Naive thymus-derived CD8-positive, alpha-beta T cell (primary cell): ENCODE data around the gene COL6A5. TPM values are rescaled to one million over a fixed set of nuclear protein-coding genes. Genes with fewer than 3 reads are reported as not detected.
A peak's percentile ranks its signal among the peaks of the same experiment; 100 is the strongest.
"Not testable (repeated sequence)": the region's sequence is repeated elsewhere in the genome, so short reads cannot be mapped to it uniquely, and the experiment has no call there.

Experiments used
- ATAC-seq, 2 donors: fragments of 150-1000 bp; cut with Tn5 transposase in 1 of 2; sonication (Bioruptor Pico), chemical (Tn5 transposase) in 1 of 2; 1 replicate in 1 of 2; 2 replicates in 1 of 2; pipeline ENCODE4 v1.10.0; 2021; ENCODE audit warnings: mild to moderate bottlenecking in 2 of 2, moderate library complexity in 2 of 2
- POLR2A ChIA-PET: fragments of 350-600 bp; sonication (Branson Sonifier 250); formaldehyde crosslinking; loops from one replicate; lab custom pipeline; 2021; ENCODE audit warnings: antibody characterized with exemption; lab: Charles Lee
- DNase-seq, 10 donors: peaks; one replicate each; pipeline versions ENCODE4 v3.0.0 to v3.0.0-alpha.2; 2020 to 2022
- H3K27ac Mint-ChIP-seq, 10 donors: one replicate each; pipeline ENCODE4 v1.8.0; 2020 to 2022; ENCODE audit warnings: mild to moderate bottlenecking in 10 of 10, mixed read lengths in 10 of 10, moderate library complexity in 4 of 10, inconsistent platforms in 1 of 10
- H3K27me3 Mint-ChIP-seq, 5 donors: one replicate each; pipeline ENCODE4 v1.8.0; 2021 to 2022; ENCODE audit warnings: mixed read lengths in 5 of 5
- H3K36me3 Mint-ChIP-seq, 3 donors: one replicate each; pipeline ENCODE4 v1.8.0; 2020 to 2022; ENCODE audit warnings: mixed read lengths in 3 of 3, mild to moderate bottlenecking in 2 of 3, inconsistent platforms in 1 of 3
- H3K4me1 Mint-ChIP-seq, 4 donors: one replicate each; pipeline ENCODE4 v1.8.0; 2021 to 2022; ENCODE audit warnings: mixed read lengths in 4 of 4
- H3K4me3 Mint-ChIP-seq, 10 donors: one replicate each; pipeline ENCODE4 v1.8.0; 2020 to 2022; ENCODE audit warnings: mild to moderate bottlenecking in 10 of 10, mixed read lengths in 10 of 10, moderate library complexity in 6 of 10, inconsistent platforms in 1 of 10
- H3K9me3 Mint-ChIP-seq, 9 donors: one replicate each; pipeline ENCODE4 v1.8.0; 2020 to 2022; ENCODE audit warnings: mixed read lengths in 9 of 9, mild to moderate bottlenecking in 3 of 9, inconsistent platforms in 1 of 9, moderate library complexity in 1 of 9
- polyA plus RNA-seq, 3 donors: library from polyadenylated mRNA; unstranded; fragments of 300-500 nt; fragmentation: Illumina TruSeq; gene quantifications; one replicate each; pipeline ENCODE4 v1.2.3, GENCODE V29; 2021
- total RNA-seq, 8 experiments: library from RNA in 2 of 8; stranded (reverse) in 2 of 8; gene quantifications; one replicate each; pipeline ENCODE4 v1.2.3 and lab custom pipeline; 2021 to 2026

COL6A5 gene
- total and polyA plus RNA-seq, 5 experiments from 2014 or later, result not detected

- DNase-seq, H3K36me3 Mint-ChIP-seq, H3K4me1 Mint-ChIP-seq, H3K4me3 Mint-ChIP-seq, POLR2A ChIA-PET, ATAC-seq: not testable (repeated sequence)
- peaks cover 23 to 60% (median 38%) of the 10 kb centered on the region in 5 donors for H3K27me3 Mint-ChIP-seq
- peaks cover 0 to 31% (median 3%) of the 10 kb centered on the region in 9 donors for H3K9me3 Mint-ChIP-seq
- peak overlapping the region in 1 of 10 donors; percentile 6 for H3K27ac Mint-ChIP-seq
These were observed 2.8 kb downstream of the COL6A5 start for GRCh38 chr3:130348258-130348657.

- no peaks in the 10 kb centered on the region for H3K4me1 Mint-ChIP-seq
- peaks cover 0 to 19% (median 0%) of the 10 kb centered on the region in 9 donors for H3K9me3 Mint-ChIP-seq
- H3K27me3 Mint-ChIP-seq, result peaks cover 4 to 15% (median 10%) of the 10 kb centered on the region in 5 donors
- DNase-seq, result no peak
- POLR2A ChIA-PET, result no interaction called here
- ATAC-seq, result no peak
- H3K36me3 Mint-ChIP-seq, result peaks cover 0 to 5% (median 0%) of the 10 kb centered on the region in 3 donors
- no peak overlapping the region for H3K4me3 Mint-ChIP-seq
- H3K27ac Mint-ChIP-seq, result no peak overlapping the region
These were observed 9.0 kb downstream of the COL6A5 start for GRCh38 chr3:130354430-130354829.

- H3K4me1 Mint-ChIP-seq, result no peaks in the 10 kb centered on the region
- H3K4me3 Mint-ChIP-seq, result no peak overlapping the region
- no peak overlapping the region for H3K27ac Mint-ChIP-seq
- DNase-seq, result no peak
- POLR2A ChIA-PET, result no interaction called here
- no peak for ATAC-seq
- H3K36me3 Mint-ChIP-seq, result no peaks in the 10 kb centered on the region
- H3K27me3 Mint-ChIP-seq, result peaks cover 2 to 16% (median 6%) of the 10 kb centered on the region in 5 donors
- peaks cover 0 to 10% (median 0%) of the 10 kb centered on the region in 9 donors for H3K9me3 Mint-ChIP-seq
These were observed 28.6 kb downstream of the COL6A5 start for GRCh38 chr3:130374033-130374432.

GRCh38 chr3:130374908-130375307 is 29.4 kb downstream of the COL6A5 start:
- no peak for DNase-seq
- Mint-ChIP-seq H3K4me1 (no peaks in the 10 kb centered on the region), H3K27me3 (peaks cover 3 to 12% (median 6%) of the 10 kb centered on the region in 5 donors), H3K9me3 (peaks cover 0 to 10% (median 0%) of the 10 kb centered on the region in 9 donors), H3K27ac (no peak overlapping the region), H3K4me3 (no peak overlapping the region), H3K36me3 (no peaks in the 10 kb centered on the region)
- no peak for ATAC-seq
- POLR2A ChIA-PET, result no interaction called here

- no peak overlapping the region for H3K27ac Mint-ChIP-seq
- DNase-seq, result no peak
- H3K4me3 Mint-ChIP-seq, result no peak overlapping the region
- no peak for ATAC-seq
- no peaks in the 10 kb centered on the region for H3K36me3 Mint-ChIP-seq
- H3K4me1 Mint-ChIP-seq, result no peaks in the 10 kb centered on the region
- peaks cover 3 to 12% (median 9%) of the 10 kb centered on the region in 5 donors for H3K27me3 Mint-ChIP-seq
- POLR2A ChIA-PET, result no interaction called here
- peaks cover 0 to 10% (median 0%) of the 10 kb centered on the region in 9 donors for H3K9me3 Mint-ChIP-seq
These were observed 32.6 kb downstream of the COL6A5 start for GRCh38 chr3:130377960-130378676.

- DNase-seq (no peak), ATAC-seq (no peak)
- POLR2A ChIA-PET, result no interaction called here
- H3K27me3 Mint-ChIP-seq, result peaks cover 3 to 13% (median 9%) of the 10 kb centered on the region in 5 donors
- H3K4me1 Mint-ChIP-seq, result no peaks in the 10 kb centered on the region
- H3K4me3 Mint-ChIP-seq, result no peak overlapping the region
- H3K9me3 Mint-ChIP-seq, result peaks cover 0 to 10% (median 0%) of the 10 kb centered on the region in 9 donors
- no peak overlapping the region for H3K27ac Mint-ChIP-seq
- H3K36me3 Mint-ChIP-seq, result no peaks in the 10 kb centered on the region
These were observed 33.3 kb downstream of the COL6A5 start for GRCh38 chr3:130378677-130379191.

GRCh38 chr3:130379274-130379673 is 33.8 kb downstream of the COL6A5 start:
- Mint-ChIP-seq H3K4me1 (no peaks in the 10 kb centered on the region), H3K27me3 (peaks cover 6 to 17% (median 11%) of the 10 kb centered on the region in 5 donors), H3K36me3 (no peaks in the 10 kb centered on the region), H3K4me3 (no peak overlapping the region), H3K27ac (no peak overlapping the region), H3K9me3 (peaks cover 0 to 10% (median 0%) of the 10 kb centered on the region in 9 donors)
- DNase-seq (no peak), ATAC-seq (no peak)
- POLR2A ChIA-PET, result no interaction called here

GRCh38 chr3:130380398-130380797 is 34.9 kb downstream of the COL6A5 start:
- H3K9me3 Mint-ChIP-seq, result peaks cover 0 to 10% (median 0%) of the 10 kb centered on the region in 9 donors
- H3K27ac Mint-ChIP-seq, result no peak overlapping the region
- POLR2A ChIA-PET, result no interaction called here
- H3K4me1 Mint-ChIP-seq, result no peaks in the 10 kb centered on the region
- ATAC-seq (no peak), DNase-seq (no peak)
- peaks cover 6 to 24% (median 13%) of the 10 kb centered on the region in 5 donors for H3K27me3 Mint-ChIP-seq
- no peak overlapping the region for H3K4me3 Mint-ChIP-seq
- H3K36me3 Mint-ChIP-seq, result no peaks in the 10 kb centered on the region

- no peak for ATAC-seq
- POLR2A ChIA-PET, result no interaction called here
- Mint-ChIP-seq H3K4me1 (no peaks in the 10 kb centered on the region), H3K4me3 (no peak overlapping the region), H3K27ac (no peak overlapping the region), H3K9me3 (no peaks in the 10 kb centered on the region), H3K36me3 (no peaks in the 10 kb centered on the region), H3K27me3 (peaks cover 6 to 21% (median 12%) of the 10 kb centered on the region in 5 donors)
- no peak for DNase-seq
These were observed 38.0 kb downstream of the COL6A5 start for GRCh38 chr3:130383424-130383823.

GRCh38 chr3:130384476-130385025 is 39.1 kb downstream of the COL6A5 start:
- Mint-ChIP-seq H3K36me3 (no peaks in the 10 kb centered on the region), H3K27me3 (peaks cover 6 to 18% (median 9%) of the 10 kb centered on the region in 5 donors), H3K4me3 (no peak overlapping the region), H3K4me1 (no peaks in the 10 kb centered on the region), H3K9me3 (peaks cover 0 to 1% (median 0%) of the 10 kb centered on the region in 9 donors), H3K27ac (no peak overlapping the region)
- POLR2A ChIA-PET, result no interaction called here
- ATAC-seq (no peak), DNase-seq (no peak)

GRCh38 chr3:130386604-130387263 is 41.3 kb downstream of the COL6A5 start:
- ATAC-seq (no peak), DNase-seq (no peak)
- Mint-ChIP-seq H3K36me3 (no peaks in the 10 kb centered on the region), H3K4me1 (no peaks in the 10 kb centered on the region), H3K9me3 (peaks cover 0 to 6% (median 0%) of the 10 kb centered on the region in 9 donors), H3K4me3 (no peak overlapping the region), H3K27me3 (peaks cover 5 to 14% (median 8%) of the 10 kb centered on the region in 5 donors), H3K27ac (no peak overlapping the region)
- POLR2A ChIA-PET, result no interaction called here

GRCh38 chr3:130389743-130390478 is 44.4 kb downstream of the COL6A5 start:
- H3K9me3 Mint-ChIP-seq, result peaks cover 0 to 7% (median 0%) of the 10 kb centered on the region in 9 donors
- H3K4me3 Mint-ChIP-seq, result no peak overlapping the region
- no peaks in the 10 kb centered on the region for H3K36me3 Mint-ChIP-seq
- DNase-seq (no peak), ATAC-seq (no peak)
- H3K27me3 Mint-ChIP-seq, result peaks cover 1 to 14% (median 2%) of the 10 kb centered on the region in 5 donors
- H3K27ac Mint-ChIP-seq, result no peak overlapping the region
- no peaks in the 10 kb centered on the region for H3K4me1 Mint-ChIP-seq
- POLR2A ChIA-PET, result no interaction called here
